ENCODE results near the gene KCNQ1OT1.

Gene KCNQ1OT1

GRCh38 chr11:2664791-2665525 lies 34.8 kb downstream of the KCNQ1OT1 start:
- no peak overlapping the region for H3K27ac ChIP-seq
- TF ChIP-seq, protein P1, sequence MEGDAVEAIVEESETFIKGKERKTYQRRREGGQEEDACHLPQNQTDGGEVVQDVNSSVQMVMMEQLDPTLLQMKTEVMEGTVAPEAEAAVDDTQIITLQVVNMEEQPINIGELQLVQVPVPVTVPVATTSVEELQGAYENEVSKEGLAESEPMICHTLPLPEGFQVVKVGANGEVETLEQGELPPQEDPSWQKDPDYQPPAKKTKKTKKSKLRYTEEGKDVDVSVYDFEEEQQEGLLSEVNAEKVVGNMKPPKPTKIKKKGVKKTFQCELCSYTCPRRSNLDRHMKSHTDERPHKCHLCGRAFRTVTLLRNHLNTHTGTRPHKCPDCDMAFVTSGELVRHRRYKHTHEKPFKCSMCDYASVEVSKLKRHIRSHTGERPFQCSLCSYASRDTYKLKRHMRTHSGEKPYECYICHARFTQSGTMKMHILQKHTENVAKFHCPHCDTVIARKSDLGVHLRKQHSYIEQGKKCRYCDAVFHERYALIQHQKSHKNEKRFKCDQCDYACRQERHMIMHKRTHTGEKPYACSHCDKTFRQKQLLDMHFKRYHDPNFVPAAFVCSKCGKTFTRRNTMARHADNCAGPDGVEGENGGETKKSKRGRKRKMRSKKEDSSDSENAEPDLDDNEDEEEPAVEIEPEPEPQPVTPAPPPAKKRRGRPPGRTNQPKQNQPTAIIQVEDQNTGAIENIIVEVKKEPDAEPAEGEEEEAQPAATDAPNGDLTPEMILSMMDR (IDR thresholded peaks at IDR 0.05) = no peak
- no peak overlapping the region for H3K4me3 ChIP-seq
- DNase-seq (ENCODE audit: low spot score) = peak; percentile 70

GRCh38 chr11:2664376-2664775 lies 35.4 kb downstream of the KCNQ1OT1 start:
- Histone ChIP-seq H3K4me3 (no peak overlapping the region), H3K27ac (no peak overlapping the region)
- TF ChIP-seq, protein P1 (IDR thresholded peaks at IDR 0.05) = no peak
- DNase-seq (ENCODE audit: low spot score) = peak; percentile 62

DNA sequence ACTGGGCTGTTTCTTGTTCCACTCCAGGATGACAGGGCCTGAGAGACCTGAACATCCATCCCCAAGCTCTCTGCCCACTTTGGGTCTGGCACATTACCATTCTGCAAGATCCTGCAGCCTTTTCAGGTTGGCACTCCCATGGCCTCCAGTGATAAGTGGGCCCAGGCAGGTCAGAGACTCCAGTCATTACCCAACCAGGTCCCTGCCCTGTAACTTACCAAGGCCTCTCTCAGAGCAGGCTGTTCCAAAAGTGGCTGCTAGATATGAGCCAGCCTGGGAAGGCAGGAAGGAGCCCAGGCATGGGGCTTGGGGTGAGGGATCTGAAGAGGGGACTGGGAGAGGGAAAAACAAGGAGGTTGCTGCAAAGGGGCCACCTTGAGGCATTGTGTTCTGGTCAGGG lies 35.9 kb downstream of the KCNQ1OT1 start:
- no peak overlapping the region for H3K27ac ChIP-seq
- TF ChIP-seq, protein P1 (IDR thresholded peaks at IDR 0.05) = no peak
- H3K4me3 ChIP-seq = no peak overlapping the region
- DNase-seq (ENCODE audit: low spot score) = peak; percentile 52

DNA sequence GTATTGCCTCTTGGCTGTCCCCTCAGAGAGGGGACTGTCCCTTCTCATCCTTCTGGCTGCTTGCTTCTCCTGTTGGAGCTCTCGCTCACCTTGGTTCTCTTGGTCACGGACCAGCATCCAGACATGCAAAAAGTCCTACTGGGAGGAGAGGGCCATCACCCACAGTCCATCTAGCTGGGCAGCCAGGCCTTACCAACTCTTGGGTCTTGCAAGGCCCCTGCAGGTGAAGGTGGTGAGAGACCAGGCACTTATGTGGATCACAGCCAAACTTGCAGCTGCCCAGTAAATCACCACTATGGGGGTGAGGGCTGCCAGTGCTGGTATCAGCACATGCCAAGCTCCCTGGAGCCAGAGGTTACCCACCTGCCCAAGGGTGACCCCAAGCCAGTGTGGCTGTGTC lies 36.3 kb downstream of the KCNQ1OT1 start:
- TF ChIP-seq, protein P1 (IDR thresholded peaks at IDR 0.05) = no peak
- DNase-seq (ENCODE audit: low spot score) = peak; percentile 45

DNA sequence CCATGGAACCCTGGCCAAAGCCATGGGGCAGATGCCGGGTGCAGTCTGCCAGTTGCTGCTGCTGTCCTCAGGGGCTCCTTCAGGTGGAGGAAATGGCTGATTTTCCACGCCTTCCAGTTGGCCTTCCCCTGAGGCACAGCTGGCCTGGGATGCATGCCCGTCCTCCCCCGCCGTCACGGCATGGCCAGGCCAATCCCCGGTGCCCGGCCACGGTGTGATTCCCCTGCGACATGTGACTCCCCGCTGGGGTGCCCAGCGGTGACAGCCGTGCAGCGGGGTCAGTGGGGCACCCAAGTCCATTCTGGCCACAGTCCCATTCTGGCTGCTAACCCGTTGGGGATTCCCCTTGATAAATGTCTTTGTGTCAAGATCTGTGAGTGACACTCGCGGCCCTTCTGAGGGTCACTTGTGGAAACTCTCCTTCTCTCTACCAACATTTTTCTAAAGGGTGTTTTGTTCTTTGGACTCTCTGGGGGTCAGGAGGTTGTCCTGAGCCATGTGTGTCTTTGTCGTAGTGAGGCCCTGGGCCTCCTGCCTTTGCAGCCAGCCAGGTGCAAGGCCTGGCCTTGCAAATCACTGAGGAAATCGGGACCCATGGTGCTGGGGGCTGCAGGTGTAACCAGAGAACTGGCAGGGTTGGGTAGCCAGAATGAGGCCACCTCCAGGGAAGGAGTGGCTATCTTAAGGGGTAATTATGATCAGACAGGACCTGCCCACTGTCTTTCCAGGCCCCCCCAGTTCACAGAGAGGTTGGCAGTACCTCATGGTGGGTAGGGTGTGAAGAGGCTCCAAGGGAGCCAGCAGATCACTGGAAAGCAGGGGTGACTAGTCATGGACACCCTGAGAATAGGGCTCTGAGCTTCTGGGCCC lies 37.1 kb downstream of the KCNQ1OT1 start:
- TF ChIP-seq, protein P1 (IDR thresholded peaks at IDR 0.05) = no peak
- Histone ChIP-seq H3K4me3 (no peak overlapping the region), H3K27ac (no peak overlapping the region)
- peak; percentile 49 for DNase-seq (ENCODE audit: low spot score)

More for the DNA sequence above, 36.3 kb downstream of the KCNQ1OT1 start:
- Histone ChIP-seq H3K4me3 (no peak overlapping the region), H3K27ac (no peak overlapping the region)

GRCh38 chr11:2662024-2662312 lies 37.8 kb downstream of the KCNQ1OT1 start:
- no peak overlapping the region for H3K27ac ChIP-seq

More at GRCh38 chr11:2662024-2662312, 37.8 kb downstream of the KCNQ1OT1 start:
- H3K4me3 ChIP-seq = no peak overlapping the region
- DNase-seq (ENCODE audit: low spot score) = peak; percentile 47
- TF ChIP-seq, protein P1 (IDR thresholded peaks at IDR 0.05) = no peak

Measured in coronary artery (tissue), 2 donors.